ENCODE results near the gene TUBB4A. TPM values are rescaled to one million over a fixed set of nuclear protein-coding genes. Genes with fewer than 3 reads are reported as not detected.

The TUBB4A gene
- total RNA-seq, 1 experiment from 2014 or later, result 20.3 TPM

- H3K27ac Mint-ChIP-seq, result no peak overlapping the region
- H3K27me3 Mint-ChIP-seq (ENCODE audit: low read depth), result peaks cover 66% of the 10 kb centered on the region
- no peak overlapping the region for H2BK12ac ChIP-seq (ENCODE audit: insufficient read length, low read depth, low read length)
- no peak overlapping the region for H2AFZ ChIP-seq (ENCODE audit: low read length)
- no peak overlapping the region for H3K23ac ChIP-seq (ENCODE audit: insufficient read length, low read depth, low read length)
- no peak overlapping the region for H2BK20ac ChIP-seq (ENCODE audit: low read depth, low read length, poor library complexity, severe bottlenecking)
- no peak overlapping the region for H3K9ac ChIP-seq (ENCODE audit: extremely low read depth, insufficient read length, low read length)
- no peak overlapping the region for H3K14ac ChIP-seq (ENCODE audit: insufficient read depth, low read length)
- no peak for TF ChIP-seq CTCF (conservative IDR thresholded peaks at IDR 0.05)
- no CpG with 5 or more reads among the region's 11 CpGs for WGBS (ENCODE audit: extremely low coverage, insufficient read length, low lambda C conversion rate)
- H3K9me3 ChIP-seq (ENCODE audit: control insufficient read depth, low read depth, low read length), result no peaks in the 10 kb centered on the region
- no peak overlapping the region for H3K27ac ChIP-seq (ENCODE audit: insufficient read length, low read depth, low read length)
- H2AK5ac ChIP-seq (ENCODE audit: insufficient read length, low read length), result no peak overlapping the region
- H4K5ac ChIP-seq (ENCODE audit: insufficient read length, low read depth, low read length), result no peak overlapping the region
- H3K4me2 ChIP-seq (ENCODE audit: insufficient read depth, insufficient read length, low read length), result peak overlapping the region; percentile 50
- H3K23me2 ChIP-seq (ENCODE audit: insufficient read length, low read depth, low read length, poor library complexity, severe bottlenecking), result peaks cover 22% of the 10 kb centered on the region
- H3K4me3 Mint-ChIP-seq, result peak overlapping the region; percentile 53 to 85
- H2BK15ac ChIP-seq (ENCODE audit: low read depth, low read length), result no peak overlapping the region
- H3K36me3 Mint-ChIP-seq (ENCODE audit: insufficient read depth in 1 of 3, low read depth in 3 of 3), result peaks cover 2 to 13% (median 12%) of the 10 kb centered on the region in 3 experiments; a peak in 6 of 7 replicates
- peaks cover 6 to 25% of the 10 kb centered on the region in 2 experiments for H3K9me3 Mint-ChIP-seq
- H3T11ph ChIP-seq (ENCODE audit: low read length), result no peak overlapping the region
- no peaks in the 10 kb centered on the region for H3K79me1 ChIP-seq (ENCODE audit: insufficient read depth, low read depth, low read length, poor library complexity, severe bottlenecking)
- peaks cover 13% of the 10 kb centered on the region; the same call in 1 of the 2 replicates for H3K27me3 ChIP-seq (ENCODE audit: insufficient read depth, low read length)
- no peak overlapping the region for H3K56ac ChIP-seq (ENCODE audit: insufficient read length, low read depth, low read length)
- peaks cover 26 to 34% of the 10 kb centered on the region in 2 experiments for H3K4me1 Mint-ChIP-seq
- no peak overlapping the region for H3K18ac ChIP-seq (ENCODE audit: insufficient read length, low read depth, low read length)
- H3K4me1 ChIP-seq (ENCODE audit: insufficient read depth, low read length), result peaks cover 4% of the 10 kb centered on the region; the same call in 1 of the 2 replicates
- no peak overlapping the region for H2BK5ac ChIP-seq (ENCODE audit: insufficient read length, low read length)
- no peak overlapping the region for H4K91ac ChIP-seq (ENCODE audit: insufficient read length, low read depth, low read length)
- H4K8ac ChIP-seq (replicated peaks; ENCODE audit: insufficient read length, low read depth, low read length), result no peak overlapping the region
- no peak overlapping the region for H2BK120ac ChIP-seq (ENCODE audit: low read depth, low read length, poor library complexity, severe bottlenecking)
- H3K4ac ChIP-seq (ENCODE audit: low read depth, low read length), result no peak overlapping the region
- DNase-seq, result peak; percentile 61
- no peaks in the 10 kb centered on the region for H3K79me2 ChIP-seq (ENCODE audit: insufficient read depth, low read length)
- H4K20me1 ChIP-seq (ENCODE audit: control insufficient read depth, insufficient read depth, insufficient read length), result no peaks in the 10 kb centered on the region
Measured at GRCh38 chr19:6533746-6534418, 31.8 kb upstream of the TUBB4A start.

All from H9 (cell line).